ENCODE results near the gene RLF. TPM values are rescaled to one million over a fixed set of nuclear protein-coding genes. Genes with fewer than 3 reads are reported as not detected.

Gene RLF
- total RNA-seq, 4 donors from 2014 or later, result 7.9 to 21.0 (median 12.4) TPM

- TF ChIP-seq CTCF (IDR thresholded peaks at IDR 0.05) (no peak), POLR2A (IDR thresholded peaks at IDR 0.05) (no peak)
- no peak for DNase-seq
- Histone ChIP-seq H3K27me3 (no peaks in the 10 kb centered on the region), H3K36me3 (no peaks in the 10 kb centered on the region), H3K9me3 (no peaks in the 10 kb centered on the region), H3K4me1 (peaks cover 0 to 50% (median 13%) of the 10 kb centered on the region in 3 donors), H3K4me3 (no peak overlapping the region), H3K27ac (no peak overlapping the region)
- 70 to 74% methylated on average over 2 of the region's 2 CpGs for WGBS, 2 donors
- intact Hi-C loops (cut with DNase I), result no loop called here
Measured at GRCh38 chr1:40178200-40178599, 17.0 kb downstream of the RLF start.

GRCh38 chr1:40179496-40180089 lies 18.4 kb downstream of the RLF start:
- H3K9me3 ChIP-seq, result no peaks in the 10 kb centered on the region
- no peak for DNase-seq
- intact Hi-C loops (cut with DNase I), result no loop called here
- H3K27me3 ChIP-seq, result no peaks in the 10 kb centered on the region
- TF ChIP-seq CTCF (IDR thresholded peaks at IDR 0.05), result no peak
- no peak for TF ChIP-seq POLR2A (IDR thresholded peaks at IDR 0.05)
- 96 to 100% methylated on average over 3 of the region's 3 CpGs for WGBS, 2 donors
- peaks cover 0 to 45% (median 11%) of the 10 kb centered on the region in 3 donors for H3K4me1 ChIP-seq
- no peak overlapping the region for H3K27ac ChIP-seq
- H3K4me3 ChIP-seq, result no peak overlapping the region
- no peaks in the 10 kb centered on the region for H3K36me3 ChIP-seq

- WGBS, 2 donors, result 41 to 43% methylated on average over 3 of the region's 3 CpGs
- intact Hi-C loops (cut with DNase I), result no loop called here
- TF ChIP-seq POLR2A (IDR thresholded peaks at IDR 0.05) (no peak), CTCF (IDR thresholded peaks at IDR 0.05) (peak in 2 of 6 experiments; percentile 27)
- no peak for DNase-seq
- no peaks in the 10 kb centered on the region for H3K36me3 ChIP-seq
- H3K9me3 ChIP-seq, result no peaks in the 10 kb centered on the region
- H3K4me3 ChIP-seq, result no peak overlapping the region
- H3K4me1 ChIP-seq, result peaks cover 0 to 50% (median 11%) of the 10 kb centered on the region in 3 donors
- no peak overlapping the region for H3K27ac ChIP-seq
- no peaks in the 10 kb centered on the region for H3K27me3 ChIP-seq
Measured at GRCh38 chr1:40183055-40183710, 22.0 kb downstream of the RLF start.

- peaks cover 0 to 46% (median 11%) of the 10 kb centered on the region in 3 donors for H3K4me1 ChIP-seq
- TF ChIP-seq CTCF (IDR thresholded peaks at IDR 0.05) (no peak), POLR2A (IDR thresholded peaks at IDR 0.05) (no peak)
- DNase-seq, result no peak
- no peak overlapping the region for H3K27ac ChIP-seq
- H3K4me3 ChIP-seq, result no peak overlapping the region
- no peaks in the 10 kb centered on the region for H3K9me3 ChIP-seq
- no peaks in the 10 kb centered on the region for H3K27me3 ChIP-seq
- intact Hi-C loops (cut with DNase I), result no loop called here
- 76 to 87% methylated on average over 1 of the region's 1 CpG for WGBS, 2 donors
- peaks cover 0 to 4% (median 0%) of the 10 kb centered on the region in 3 donors for H3K36me3 ChIP-seq
Measured at GRCh38 chr1:40184193-40184592, 23.0 kb downstream of the RLF start.

Measured in esophagus squamous epithelium (tissue), 5 donors.